Measurements from ENCODE around the gene TAS2R38.

DNA sequence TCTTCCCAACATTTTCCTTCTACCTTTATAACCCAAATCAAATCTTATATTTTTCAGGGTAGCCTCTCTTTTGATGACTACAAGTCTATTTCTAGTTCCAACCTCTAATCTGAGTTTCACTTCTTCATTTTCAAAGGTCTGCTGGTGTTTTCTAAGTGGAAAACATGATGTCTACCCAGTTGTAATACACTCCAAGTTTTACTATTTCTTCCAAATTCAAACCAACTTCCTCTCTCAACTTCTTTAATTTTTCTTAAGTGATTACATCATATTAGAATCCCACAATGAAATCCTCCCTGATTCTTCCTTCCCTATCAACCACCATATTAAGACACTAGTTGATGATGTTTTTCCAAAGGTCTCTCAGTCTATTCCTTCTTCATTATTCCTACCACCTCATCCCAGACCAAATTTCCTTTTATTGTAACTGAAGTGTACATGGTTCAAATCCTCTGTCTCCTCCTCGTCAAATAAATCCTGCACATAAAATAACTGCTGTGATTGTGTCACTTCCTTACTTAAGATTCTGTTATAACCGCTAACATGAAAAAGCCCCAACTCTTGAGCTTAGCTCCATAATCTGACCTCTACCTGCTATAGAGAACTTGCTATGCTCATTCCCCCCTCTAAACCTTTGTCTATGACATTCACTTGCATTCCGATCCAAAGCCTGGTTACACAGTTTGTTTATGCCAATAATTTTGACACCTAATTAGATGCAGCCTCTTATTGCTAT, 12.7 kb downstream of the TAS2R38 start:
- TF ChIP-seq CTCF (IDR thresholded peaks at IDR 0.05; ENCODE audit: insufficient read depth, low read depth, low read length), result no peak
- no peak for TF ChIP-seq EZH2 (IDR thresholded peaks at IDR 0.05; ENCODE audit: insufficient read depth, low read length)

Data from astrocyte (in vitro differentiated cells and primary cell).